Fibroblast of upper back skin (primary cell): ENCODE data around the gene NR5A1.

ENCODE experiments used
- DNase-seq: peaks from one replicate; pipeline ENCODE4 v3.0.0-alpha.2; 2013

Gene NR5A1

GRCh38 chr9:124439086-124439485 is 68.1 kb downstream of the NR5A1 start:
- DNase-seq = no peak

- DNase-seq = no peak
Measured at GRCh38 chr9:124438091-124438490, 69.1 kb downstream of the NR5A1 start.

GRCh38 chr9:124437086-124437485 is 70.1 kb downstream of the NR5A1 start:
- DNase-seq = no peak

GRCh38 chr9:124436320-124436719 is 70.9 kb downstream of the NR5A1 start:
- no peak for DNase-seq
